Activated CD4-positive, alpha-beta memory T cell treated with anti-CD3 and anti-CD28 coated beads for 36 hours (primary cell): ENCODE results near the gene RTKN2. TPM values are rescaled to one million over a fixed set of nuclear protein-coding genes. Genes with fewer than 3 reads are reported as not detected.

ENCODE experiments used
- CTCF ChIA-PET: fragments of 350-600 bp; sonication (Branson Sonifier 250); formaldehyde crosslinking; loops from one replicate; lab custom pipeline; 2021; ENCODE audit warnings: antibody characterized with exemption, inconsistent platforms; lab: Charles Lee
- POLR2A ChIA-PET: fragments of 350-600 bp; sonication (Branson Sonifier 250); formaldehyde crosslinking; loops from one replicate; lab custom pipeline; 2021; ENCODE audit warnings: antibody characterized with exemption; lab: Charles Lee
- DNase-seq: peaks from one replicate; pipeline ENCODE4 v3.0.0-alpha.2; 2020
- H3K27ac Mint-ChIP-seq: one replicate; pipeline ENCODE4 v1.8.0; 2021; ENCODE audit warnings: mixed read lengths
- H3K27me3 Mint-ChIP-seq: one replicate; pipeline ENCODE4 v1.8.0; 2021; ENCODE audit warnings: mixed read lengths
- H3K36me3 Mint-ChIP-seq: one replicate; pipeline ENCODE4 v1.8.0; 2021; ENCODE audit warnings: mixed read lengths
- H3K4me1 Mint-ChIP-seq: one replicate; pipeline ENCODE4 v1.8.0; 2021; ENCODE audit warnings: low read depth, mixed read lengths
- H3K4me3 Mint-ChIP-seq: one replicate; pipeline ENCODE4 v1.8.0; 2021; ENCODE audit warnings: mild to moderate bottlenecking, mixed read lengths
- H3K9me3 Mint-ChIP-seq: one replicate; pipeline ENCODE4 v1.8.0; 2021; ENCODE audit warnings: mixed read lengths
- intact Hi-C: fragments of 100-400 bp; cut with micrococcal nuclease; formaldehyde crosslinking; loops from one replicate; pipeline ENCODE4 v1.15.1; 2023
- total RNA-seq, 2 experiments: library from RNA; stranded (reverse); gene quantifications; one replicate each; pipeline ENCODE4 v1.2.3, GENCODE V29; 2021

The RTKN2 gene
- total RNA-seq, 2 experiments from 2014 or later, result 5.1 to 5.9 TPM

GRCh38 chr10:62185919-62186692, 82.5 kb downstream of the RTKN2 start:
- intact Hi-C loops, result loop anchor here (1.0 to 10.0 kb wide), 9 partner anchors 135 to 1041 kb away; no protein-coding TSS in a partner anchor
- Mint-ChIP-seq H3K36me3 (peaks cover 7% of the 10 kb centered on the region), H3K9me3 (peaks cover 4% of the 10 kb centered on the region), H3K4me1 (peaks cover 76% of the 10 kb centered on the region), H3K4me3 (peak overlapping the region; percentile 53), H3K27ac (peak overlapping the region; percentile 96), H3K27me3 (no peaks in the 10 kb centered on the region)
- CTCF ChIA-PET, result interaction anchor here (0.9 to 2.4 kb wide), 5 partner anchors 54 to 282 kb away, joined by 3 to 9 read pairs (median 7); no protein-coding TSS in a partner anchor
- POLR2A ChIA-PET, result interaction anchor here (0.6 to 7.8 kb wide), 14 partner anchors 9 to 283 kb away, joined by 3 to 225 read pairs (median 6); no protein-coding TSS in a partner anchor
- DNase-seq, result peak; percentile 65

GRCh38 chr10:62183857-62184795, 84.5 kb downstream of the RTKN2 start:
- Mint-ChIP-seq H3K4me1 (peaks cover 83% of the 10 kb centered on the region), H3K9me3 (peaks cover 13% of the 10 kb centered on the region), H3K36me3 (peaks cover 16% of the 10 kb centered on the region), H3K4me3 (peak overlapping the region; percentile 49), H3K27me3 (no peaks in the 10 kb centered on the region), H3K27ac (peak overlapping the region; percentile 96)
- ChIA-PET CTCF (interaction anchor here (1.0 to 1.8 kb wide), 6 partner anchors 61 to 222 kb away, joined by 3 to 9 read pairs (median 4); no protein-coding TSS in a partner anchor), POLR2A (interaction anchor here (0.6 to 7.8 kb wide), 25 partner anchors 41 to 302 kb away, joined by 3 to 225 read pairs (median 5); no protein-coding TSS in a partner anchor)
- DNase-seq, result peak; percentile 25
- intact Hi-C loops, result loop anchor here (1.0 to 10.0 kb wide), 20 partner anchors 15 to 1083 kb away; no protein-coding TSS in a partner anchor

- ChIA-PET POLR2A (interaction anchor here (0.6 to 7.8 kb wide), 23 partner anchors 41 to 301 kb away, joined by 3 to 225 read pairs (median 5); no protein-coding TSS in a partner anchor), CTCF (interaction anchor here (1.0 to 1.8 kb wide), 6 partner anchors 62 to 222 kb away, joined by 3 to 9 read pairs (median 4); no protein-coding TSS in a partner anchor)
- DNase-seq, result peak; percentile 40
- peaks cover 85% of the 10 kb centered on the region for H3K4me1 Mint-ChIP-seq
- intact Hi-C loops, result loop anchor here (1.0 to 10.0 kb wide), 18 partner anchors 15 to 1084 kb away; no protein-coding TSS in a partner anchor
- peak overlapping the region; percentile 96 for H3K27ac Mint-ChIP-seq
- H3K4me3 Mint-ChIP-seq, result no peak overlapping the region
- H3K27me3 Mint-ChIP-seq, result no peaks in the 10 kb centered on the region
- H3K9me3 Mint-ChIP-seq, result peaks cover 12% of the 10 kb centered on the region
- peaks cover 19% of the 10 kb centered on the region for H3K36me3 Mint-ChIP-seq
Measured at GRCh38 chr10:62183442-62183841, 85.2 kb downstream of the RTKN2 start.

- peak; percentile 20 for DNase-seq
- CTCF ChIA-PET, result interaction anchor here (1.0 to 1.8 kb wide), 2 partner anchors 68 to 143 kb away, joined by 3 to 8 read pairs; no protein-coding TSS in a partner anchor
Measured at GRCh38 chr10:62182595-62182994, 86.0 kb downstream of the RTKN2 start.

GRCh38 chr10:62182171-62182570, 86.5 kb downstream of the RTKN2 start:
- intact Hi-C loops, result loop anchor here (2.0 to 10.0 kb wide), 7 partner anchors 17 to 1085 kb away; no protein-coding TSS in a partner anchor
- ChIA-PET POLR2A (interaction anchor here (0.8 to 7.8 kb wide), 3 partner anchors 58 to 132 kb away, joined by 3 to 225 read pairs (median 3); no protein-coding TSS in a partner anchor), CTCF (no interaction called here)

More at GRCh38 chr10:62182595-62182994, 86.0 kb downstream of the RTKN2 start:
- peak overlapping the region; percentile 91 for H3K27ac Mint-ChIP-seq
- no peaks in the 10 kb centered on the region for H3K27me3 Mint-ChIP-seq
- H3K4me3 Mint-ChIP-seq, result no peak overlapping the region
- H3K9me3 Mint-ChIP-seq, result peaks cover 13% of the 10 kb centered on the region
- peaks cover 18% of the 10 kb centered on the region for H3K36me3 Mint-ChIP-seq
- POLR2A ChIA-PET, result interaction anchor here (0.8 to 7.8 kb wide), 9 partner anchors 42 to 301 kb away, joined by 3 to 225 read pairs (median 9); no protein-coding TSS in a partner anchor
- H3K4me1 Mint-ChIP-seq, result peaks cover 79% of the 10 kb centered on the region
- intact Hi-C loops, result loop anchor here (2.0 to 10.0 kb wide), 7 partner anchors 16 to 1085 kb away; no protein-coding TSS in a partner anchor

GRCh38 chr10:62180677-62181076, 88.0 kb downstream of the RTKN2 start:
- peaks cover 15% of the 10 kb centered on the region for H3K9me3 Mint-ChIP-seq
- H3K27me3 Mint-ChIP-seq, result no peaks in the 10 kb centered on the region
- H3K36me3 Mint-ChIP-seq, result peaks cover 18% of the 10 kb centered on the region
- H3K4me1 Mint-ChIP-seq, result peaks cover 75% of the 10 kb centered on the region
- H3K4me3 Mint-ChIP-seq, result no peak overlapping the region
- ChIA-PET POLR2A (no interaction called here), CTCF (interaction anchor here (0.6 to 0.9 kb wide), 2 partner anchors 8 to 1691 kb away, joined by 3 read pairs; no protein-coding TSS in a partner anchor)
- no peak for DNase-seq
- intact Hi-C loops, result loop anchor here (5.0 to 10.0 kb wide), 3 partner anchors 674 to 1087 kb away; no protein-coding TSS in a partner anchor
- H3K27ac Mint-ChIP-seq, result peak overlapping the region; percentile 91

More at GRCh38 chr10:62182171-62182570, 86.5 kb downstream of the RTKN2 start:
- Mint-ChIP-seq H3K27ac (peak overlapping the region; percentile 91), H3K9me3 (peaks cover 15% of the 10 kb centered on the region), H3K4me3 (peak overlapping the region; percentile 45), H3K4me1 (peaks cover 79% of the 10 kb centered on the region), H3K27me3 (no peaks in the 10 kb centered on the region), H3K36me3 (peaks cover 18% of the 10 kb centered on the region)
- no peak for DNase-seq

GRCh38 chr10:62178568-62178967, 90.1 kb downstream of the RTKN2 start:
- H3K36me3 Mint-ChIP-seq, result peaks cover 18% of the 10 kb centered on the region
- DNase-seq, result no peak
- H3K27me3 Mint-ChIP-seq, result no peaks in the 10 kb centered on the region
- peak overlapping the region; percentile 64 for H3K27ac Mint-ChIP-seq
- peaks cover 18% of the 10 kb centered on the region for H3K9me3 Mint-ChIP-seq
- POLR2A ChIA-PET, result no interaction called here
- H3K4me1 Mint-ChIP-seq, result peaks cover 66% of the 10 kb centered on the region
- intact Hi-C loops, result no loop called here
- H3K4me3 Mint-ChIP-seq, result no peak overlapping the region
- CTCF ChIA-PET, result no interaction called here

- peaks cover 28% of the 10 kb centered on the region for H3K36me3 Mint-ChIP-seq
- peaks cover 30% of the 10 kb centered on the region for H3K9me3 Mint-ChIP-seq
- no peak overlapping the region for H3K27ac Mint-ChIP-seq
- intact Hi-C loops, result no loop called here
- no peak overlapping the region for H3K4me3 Mint-ChIP-seq
- DNase-seq, result no peak
- H3K4me1 Mint-ChIP-seq, result peaks cover 55% of the 10 kb centered on the region
- POLR2A ChIA-PET, result no interaction called here
- CTCF ChIA-PET, result interaction anchor here (0.7 kb wide), 1 partner anchor 74 kb away, joined by 4 read pairs; no protein-coding TSS in a partner anchor
- no peaks in the 10 kb centered on the region for H3K27me3 Mint-ChIP-seq
Measured at GRCh38 chr10:62177111-62177510, 91.5 kb downstream of the RTKN2 start.

GRCh38 chr10:62175251-62175650, 93.4 kb downstream of the RTKN2 start:
- Mint-ChIP-seq H3K27me3 (no peaks in the 10 kb centered on the region), H3K36me3 (peaks cover 18% of the 10 kb centered on the region), H3K9me3 (peaks cover 24% of the 10 kb centered on the region), H3K4me1 (peaks cover 39% of the 10 kb centered on the region), H3K27ac (no peak overlapping the region), H3K4me3 (no peak overlapping the region)
- ChIA-PET POLR2A (no interaction called here), CTCF (no interaction called here)
- DNase-seq, result no peak
- intact Hi-C loops, result no loop called here

GRCh38 chr10:62172465-62172864, 96.2 kb downstream of the RTKN2 start:
- Mint-ChIP-seq H3K9me3 (peaks cover 21% of the 10 kb centered on the region), H3K27ac (no peak overlapping the region), H3K4me1 (peaks cover 26% of the 10 kb centered on the region), H3K4me3 (no peak overlapping the region), H3K27me3 (no peaks in the 10 kb centered on the region), H3K36me3 (peaks cover 10% of the 10 kb centered on the region)
- intact Hi-C loops, result no loop called here
- CTCF ChIA-PET, result interaction anchor here (0.8 kb wide), 1 partner anchor 8 kb away, joined by 3 read pairs; no protein-coding TSS in a partner anchor
- no peak for DNase-seq
- POLR2A ChIA-PET, result no interaction called here

- no peak for DNase-seq
- Mint-ChIP-seq H3K27me3 (no peaks in the 10 kb centered on the region), H3K4me3 (no peak overlapping the region), H3K9me3 (peaks cover 20% of the 10 kb centered on the region), H3K36me3 (peaks cover 10% of the 10 kb centered on the region), H3K27ac (no peak overlapping the region), H3K4me1 (peaks cover 25% of the 10 kb centered on the region)
- ChIA-PET CTCF (interaction anchor here (0.8 kb wide), 1 partner anchor 9 kb away, joined by 3 read pairs; no protein-coding TSS in a partner anchor), POLR2A (no interaction called here)
- intact Hi-C loops, result no loop called here
Measured at GRCh38 chr10:62171791-62172190, 96.9 kb downstream of the RTKN2 start.
